Activated CD4-positive, alpha-beta memory T cell treated with anti-CD3 and anti-CD28 coated beads for 36 hours (primary cell): ENCODE data around the gene NAGPA. TPM values are rescaled to one million over a fixed set of nuclear protein-coding genes. Genes with fewer than 3 reads are reported as not detected.
"Not testable (repeated sequence)": the region's sequence is repeated elsewhere in the genome, so short reads cannot be mapped to it uniquely, and the experiment has no call there.

Source experiments
- CTCF ChIA-PET: fragments of 350-600 bp; sonication (Branson Sonifier 250); formaldehyde crosslinking; loops from one replicate; lab custom pipeline; 2021; ENCODE audit warnings: antibody characterized with exemption, inconsistent platforms; lab: Charles Lee
- POLR2A ChIA-PET: fragments of 350-600 bp; sonication (Branson Sonifier 250); formaldehyde crosslinking; loops from one replicate; lab custom pipeline; 2021; ENCODE audit warnings: antibody characterized with exemption; lab: Charles Lee
- DNase-seq: peaks from one replicate; pipeline ENCODE4 v3.0.0-alpha.2; 2020
- H3K27ac Mint-ChIP-seq: one replicate; pipeline ENCODE4 v1.8.0; 2021; ENCODE audit warnings: mixed read lengths
- H3K27me3 Mint-ChIP-seq: one replicate; pipeline ENCODE4 v1.8.0; 2021; ENCODE audit warnings: mixed read lengths
- H3K36me3 Mint-ChIP-seq: one replicate; pipeline ENCODE4 v1.8.0; 2021; ENCODE audit warnings: mixed read lengths
- H3K4me1 Mint-ChIP-seq: one replicate; pipeline ENCODE4 v1.8.0; 2021; ENCODE audit warnings: low read depth, mixed read lengths
- H3K4me3 Mint-ChIP-seq: one replicate; pipeline ENCODE4 v1.8.0; 2021; ENCODE audit warnings: mild to moderate bottlenecking, mixed read lengths
- H3K9me3 Mint-ChIP-seq: one replicate; pipeline ENCODE4 v1.8.0; 2021; ENCODE audit warnings: mixed read lengths
- intact Hi-C: fragments of 100-400 bp; cut with micrococcal nuclease; formaldehyde crosslinking; loops from one replicate; pipeline ENCODE4 v1.15.1; 2023
- total RNA-seq, 2 experiments: library from RNA; stranded (reverse); gene quantifications; one replicate each; pipeline ENCODE4 v1.2.3, GENCODE V29; 2021

Gene NAGPA
- total RNA-seq, 2 experiments from 2014 or later, result 7.6 to 7.8 TPM

DNA sequence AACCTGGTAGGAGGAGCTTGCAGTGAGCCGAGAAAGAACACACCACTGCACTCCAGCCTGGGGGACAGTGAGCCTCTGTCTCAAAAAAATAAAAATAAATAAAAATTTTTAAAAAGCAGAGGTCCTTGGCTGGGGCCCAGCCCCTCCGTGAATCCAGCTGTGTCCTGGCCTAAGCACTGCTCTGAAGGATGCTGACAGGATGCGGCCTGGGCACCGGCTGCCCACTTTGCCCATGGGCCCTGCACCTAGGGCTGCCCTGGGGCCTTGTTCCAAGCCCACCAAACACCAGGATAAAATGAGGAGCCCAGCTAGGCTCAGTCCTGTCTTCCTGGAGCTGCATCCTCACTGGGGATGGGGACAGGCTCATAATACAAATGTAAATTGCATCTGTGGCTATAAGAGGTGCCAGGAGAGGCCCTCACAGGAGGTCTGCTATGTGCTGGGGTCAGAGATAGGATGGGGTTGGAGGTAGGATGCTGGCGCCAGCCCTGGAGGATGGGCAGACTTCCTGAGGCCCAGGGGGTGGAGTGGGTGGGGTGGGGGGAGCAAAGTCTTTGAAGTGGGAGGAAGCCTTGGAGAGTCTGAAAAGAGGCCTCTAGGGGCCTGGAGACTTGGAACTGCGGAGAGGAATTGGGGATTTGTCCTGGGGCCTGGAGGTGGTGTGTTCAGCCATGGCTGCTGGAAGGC lies 25.8 kb upstream of the NAGPA start:
- intact Hi-C loops, result loop anchor here (5.0 kb wide), 1 partner anchor 33 kb away; no protein-coding TSS in a partner anchor
- POLR2A ChIA-PET, result no interaction called here

DNA sequence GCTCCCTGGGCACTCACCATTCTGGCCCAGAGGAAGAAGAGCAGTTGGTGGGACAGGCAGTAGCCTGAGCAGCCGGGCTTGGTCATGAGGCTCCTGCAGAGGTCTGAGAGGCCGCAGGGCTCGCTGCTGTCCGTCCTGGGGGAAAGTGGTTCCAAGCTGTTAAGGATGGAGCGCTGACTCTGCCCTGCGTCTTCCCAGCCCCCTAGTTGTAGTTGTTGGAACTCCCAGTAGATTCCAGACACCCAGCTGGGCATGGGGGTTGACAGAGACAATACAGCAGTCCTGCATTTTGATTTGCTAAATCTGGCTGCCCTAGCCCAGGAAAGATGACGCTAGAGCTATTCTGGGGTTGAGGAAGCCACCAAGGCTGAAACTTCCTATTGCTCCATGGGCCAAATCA lies 24.7 kb upstream of the NAGPA start:
- Mint-ChIP-seq H3K36me3 (no peaks in the 10 kb centered on the region), H3K27me3 (no peaks in the 10 kb centered on the region), H3K4me1 (no peaks in the 10 kb centered on the region), H3K4me3 (no peak overlapping the region), H3K27ac (no peak overlapping the region), H3K9me3 (no peaks in the 10 kb centered on the region)
- CTCF ChIA-PET, result interaction anchor here (1.2 kb wide), 1 partner anchor 557 kb away, joined by 3 read pairs; no protein-coding TSS in a partner anchor
- POLR2A ChIA-PET, result no interaction called here
- intact Hi-C loops, result loop anchor here (5.0 kb wide), 1 partner anchor 34 kb away; no protein-coding TSS in a partner anchor
- DNase-seq, result no peak

More for the DNA sequence above, 25.8 kb upstream of the NAGPA start:
- CTCF ChIA-PET, result no interaction called here
- Mint-ChIP-seq H3K27ac (no peak overlapping the region), H3K4me3 (no peak overlapping the region), H3K27me3 (no peaks in the 10 kb centered on the region), H3K9me3 (no peaks in the 10 kb centered on the region), H3K36me3 (no peaks in the 10 kb centered on the region), H3K4me1 (no peaks in the 10 kb centered on the region)
- DNase-seq, result no peak

DNA sequence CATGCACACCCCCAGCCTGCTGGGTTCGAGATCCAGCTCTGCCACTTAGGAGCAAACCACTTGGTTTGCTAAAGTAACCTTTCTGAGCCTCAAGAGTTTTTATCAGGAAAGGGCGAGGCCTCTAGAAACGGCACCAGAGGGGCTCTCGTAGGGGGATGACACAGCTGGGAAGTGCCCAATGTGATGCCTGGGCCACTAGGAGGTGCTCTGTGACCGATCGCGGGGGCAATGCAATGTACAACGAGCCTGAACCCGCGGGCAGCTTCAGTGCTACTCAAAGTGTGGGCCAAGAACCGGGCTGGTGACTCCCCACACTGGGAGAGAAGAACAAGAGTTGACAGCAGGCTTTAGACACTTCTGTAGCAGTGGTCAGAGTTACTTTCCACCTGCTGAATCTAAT lies 22.6 kb upstream of the NAGPA start:
- POLR2A ChIA-PET, result no interaction called here
- H3K9me3 Mint-ChIP-seq, result no peaks in the 10 kb centered on the region
- intact Hi-C loops, result loop anchor here (5.0 kb wide), 1 partner anchor 36 kb away; no protein-coding TSS in a partner anchor
- no peaks in the 10 kb centered on the region for H3K36me3 Mint-ChIP-seq
- H3K4me3 Mint-ChIP-seq, result no peak overlapping the region
- DNase-seq, result peak; percentile 59
- H3K27ac Mint-ChIP-seq, result no peak overlapping the region
- CTCF ChIA-PET, result interaction anchor here (0.7 to 2.0 kb wide), 5 partner anchors 16 to 36 kb away, joined by 3 to 12 read pairs (median 4); partner anchors contain the start of gene ALG1
- H3K27me3 Mint-ChIP-seq, result no peaks in the 10 kb centered on the region
- H3K4me1 Mint-ChIP-seq, result no peaks in the 10 kb centered on the region

DNA sequence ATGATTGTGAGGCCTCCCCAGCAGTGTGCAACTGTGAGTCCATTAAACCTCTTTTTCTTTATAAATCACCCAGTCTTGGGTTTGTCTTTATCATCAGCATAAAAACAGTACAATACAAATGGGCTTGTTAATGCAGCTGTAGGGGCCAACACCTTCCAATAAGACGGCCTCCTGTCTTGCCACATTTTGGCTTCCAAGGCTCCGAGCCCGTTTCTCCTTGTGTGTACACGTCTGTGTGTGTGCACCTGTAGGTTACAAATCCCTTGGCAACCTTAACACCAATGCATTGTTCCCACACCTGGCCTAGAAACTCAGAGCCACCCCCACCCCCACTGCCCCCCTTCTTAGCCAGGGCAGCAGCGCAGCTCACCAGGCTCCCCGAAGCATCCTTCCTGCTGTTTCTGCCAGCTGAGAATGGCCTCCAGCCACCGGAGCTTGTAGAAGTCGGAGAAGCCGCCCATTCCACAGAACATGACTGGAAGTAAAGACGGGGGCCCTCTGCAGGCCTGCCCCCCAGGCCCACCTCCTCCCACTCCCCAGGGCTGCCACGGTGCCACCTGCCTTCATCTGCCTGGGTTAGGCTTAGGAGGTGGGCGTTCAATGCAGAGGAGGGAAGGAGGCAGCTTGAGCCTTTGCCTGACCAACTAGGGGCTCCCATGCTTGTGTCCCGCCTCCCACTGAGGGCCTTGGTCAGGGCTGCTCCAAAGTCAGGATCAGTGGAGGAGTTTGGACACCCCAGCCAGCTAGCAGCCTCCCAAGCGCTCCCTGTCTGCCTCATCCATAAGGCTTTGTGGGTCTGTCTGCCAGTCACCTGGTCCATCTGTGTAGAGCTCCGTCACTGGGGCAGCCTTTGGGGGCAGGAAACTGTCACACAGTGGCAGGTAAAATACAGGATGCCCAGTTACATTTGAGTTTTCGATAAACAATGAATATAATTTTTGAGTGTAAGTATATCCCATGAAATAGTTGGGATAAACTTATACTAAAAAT lies 21.4 kb upstream of the NAGPA start:
- H3K27me3 Mint-ChIP-seq, result no peaks in the 10 kb centered on the region
- ChIA-PET CTCF (interaction anchor here (1.3 to 2.0 kb wide), 3 partner anchors 16 to 31 kb away, joined by 3 to 12 read pairs (median 4); no protein-coding TSS in a partner anchor), POLR2A (no interaction called here)
- peaks cover 5% of the 10 kb centered on the region for H3K9me3 Mint-ChIP-seq
- H3K27ac Mint-ChIP-seq, result no peak overlapping the region
- no peak overlapping the region for H3K4me3 Mint-ChIP-seq
- intact Hi-C loops, result loop anchor here (5.0 kb wide), 1 partner anchor 37 kb away; no protein-coding TSS in a partner anchor
- H3K36me3 Mint-ChIP-seq, result no peaks in the 10 kb centered on the region
- H3K4me1 Mint-ChIP-seq, result no peaks in the 10 kb centered on the region
- DNase-seq, result no peak

DNA sequence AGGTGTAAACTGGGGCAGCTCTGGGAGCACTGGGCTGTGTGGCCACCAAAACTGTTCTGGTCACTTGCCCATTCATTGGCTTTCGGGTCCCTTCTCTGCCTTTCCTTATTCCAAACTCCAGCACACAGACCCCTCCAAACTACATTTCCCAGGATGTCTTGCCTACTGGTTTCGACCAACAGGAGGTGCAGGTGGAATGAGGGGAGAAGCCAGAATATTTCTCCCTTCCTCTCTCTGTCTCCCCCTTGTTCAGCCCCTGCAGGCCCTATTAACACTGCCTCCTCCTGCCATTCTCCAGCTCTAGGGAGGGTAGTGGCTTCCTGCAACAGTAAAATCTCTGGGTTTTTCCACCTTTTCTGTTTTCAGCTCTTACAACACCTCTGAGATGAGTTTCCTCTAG lies 13.2 kb upstream of the NAGPA start:
- H3K9me3 Mint-ChIP-seq, result peaks cover 5% of the 10 kb centered on the region
- intact Hi-C loops, result no loop called here
- ChIA-PET POLR2A (no interaction called here), CTCF (no interaction called here)
- no peaks in the 10 kb centered on the region for H3K27me3 Mint-ChIP-seq
- no peak overlapping the region for H3K27ac Mint-ChIP-seq
- H3K4me1 Mint-ChIP-seq, result no peaks in the 10 kb centered on the region
- H3K36me3 Mint-ChIP-seq, result no peaks in the 10 kb centered on the region
- no peak overlapping the region for H3K4me3 Mint-ChIP-seq
- no peak for DNase-seq

DNA sequence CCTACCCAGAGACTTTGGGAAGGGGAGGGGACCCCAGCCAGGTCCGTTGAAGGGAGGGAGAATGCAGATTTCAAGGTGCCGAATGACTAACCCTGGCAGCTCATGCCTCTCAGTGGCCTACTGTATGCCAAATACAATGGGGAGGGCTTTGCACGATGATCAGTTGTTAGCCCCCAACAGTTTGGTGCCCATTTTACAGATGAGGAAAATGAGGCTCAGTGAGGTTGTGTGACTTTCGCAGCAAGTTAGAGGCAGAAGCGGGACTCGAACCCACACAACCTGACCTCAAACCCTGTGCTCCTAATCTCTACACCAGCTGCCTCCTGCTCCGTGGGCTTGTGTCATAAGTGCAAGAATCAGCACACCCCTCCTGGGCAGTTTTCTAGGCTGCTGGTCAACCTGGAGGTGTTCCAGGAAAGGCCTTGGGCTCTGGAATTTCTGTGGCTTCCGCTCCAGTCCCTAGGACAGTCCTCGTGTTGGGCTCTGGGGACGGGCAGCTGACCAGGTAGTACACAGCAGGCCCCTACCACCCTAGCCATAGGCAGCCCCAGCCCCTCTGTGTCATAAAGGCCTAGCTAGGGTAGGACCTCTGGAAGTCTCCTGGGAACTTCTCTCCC lies 11.9 kb upstream of the NAGPA start:
- no peaks in the 10 kb centered on the region for H3K36me3 Mint-ChIP-seq
- ChIA-PET CTCF (no interaction called here), POLR2A (interaction anchor here (1.1 kb wide), 1 partner anchor 11 kb away, joined by 3 read pairs; no protein-coding TSS in a partner anchor)
- H3K4me3 Mint-ChIP-seq, result no peak overlapping the region
- H3K4me1 Mint-ChIP-seq, result peaks cover 3% of the 10 kb centered on the region
- no peaks in the 10 kb centered on the region for H3K27me3 Mint-ChIP-seq
- intact Hi-C loops, result no loop called here
- no peak for DNase-seq
- H3K9me3 Mint-ChIP-seq, result peaks cover 2% of the 10 kb centered on the region
- no peak overlapping the region for H3K27ac Mint-ChIP-seq

DNA sequence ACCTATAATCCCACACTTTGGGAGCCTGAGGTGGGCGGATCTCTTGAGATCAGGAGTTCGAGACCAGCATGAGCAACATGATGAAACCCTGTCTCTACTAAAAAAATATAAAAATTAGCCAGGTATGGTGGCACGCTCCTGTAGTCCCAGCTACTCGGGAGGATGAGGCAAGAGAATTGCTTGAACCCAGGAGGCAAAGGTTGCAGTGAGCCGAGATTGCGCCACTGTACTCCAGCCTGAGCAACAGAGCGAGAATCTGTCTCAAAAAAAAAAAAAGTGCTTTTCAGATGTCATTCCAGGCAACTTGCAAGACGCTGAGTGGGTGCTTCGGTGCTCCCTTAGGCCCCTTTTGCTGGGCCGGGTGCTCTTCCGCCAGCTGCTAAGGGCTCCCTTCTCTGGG lies 10.8 kb upstream of the NAGPA start:
- H3K27ac Mint-ChIP-seq, CTCF ChIA-PET, H3K9me3 Mint-ChIP-seq, intact Hi-C loops, POLR2A ChIA-PET, H3K36me3 Mint-ChIP-seq, DNase-seq, H3K4me1 Mint-ChIP-seq, H3K4me3 Mint-ChIP-seq, H3K27me3 Mint-ChIP-seq: not testable (repeated sequence)

DNA sequence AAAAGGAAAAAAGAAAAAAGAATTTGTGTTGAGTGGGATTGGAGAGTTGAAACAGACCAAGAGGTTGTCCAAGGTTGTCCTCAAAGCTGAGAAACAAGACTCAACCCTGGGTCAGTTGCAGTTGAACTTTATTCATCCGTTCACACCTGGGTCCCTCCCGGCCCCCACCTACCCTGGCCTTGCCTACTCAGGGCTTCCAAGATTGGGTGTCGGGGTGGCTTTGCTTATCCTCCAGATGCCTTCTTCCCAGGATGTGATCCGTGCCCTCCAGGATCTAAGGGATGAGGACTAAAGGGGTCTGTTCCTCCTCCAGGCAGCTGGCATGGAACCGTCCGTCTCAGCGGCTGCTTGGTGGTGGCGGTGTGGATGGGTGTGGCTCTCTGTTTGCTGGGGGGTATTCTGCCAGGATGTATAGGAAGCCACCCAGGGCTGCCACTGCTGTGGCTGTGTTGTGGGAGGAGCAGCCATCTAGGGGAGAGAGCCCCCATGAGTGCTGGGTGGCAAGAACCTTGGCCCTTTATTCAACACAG lies 10.3 kb upstream of the NAGPA start:
- H3K9me3 Mint-ChIP-seq, result no peaks in the 10 kb centered on the region
- H3K36me3 Mint-ChIP-seq, result no peaks in the 10 kb centered on the region
- intact Hi-C loops, result no loop called here
- ChIA-PET POLR2A (no interaction called here), CTCF (no interaction called here)
- no peak for DNase-seq
- H3K4me3 Mint-ChIP-seq, result no peak overlapping the region
- peaks cover 3% of the 10 kb centered on the region for H3K4me1 Mint-ChIP-seq
- no peaks in the 10 kb centered on the region for H3K27me3 Mint-ChIP-seq
- no peak overlapping the region for H3K27ac Mint-ChIP-seq

DNA sequence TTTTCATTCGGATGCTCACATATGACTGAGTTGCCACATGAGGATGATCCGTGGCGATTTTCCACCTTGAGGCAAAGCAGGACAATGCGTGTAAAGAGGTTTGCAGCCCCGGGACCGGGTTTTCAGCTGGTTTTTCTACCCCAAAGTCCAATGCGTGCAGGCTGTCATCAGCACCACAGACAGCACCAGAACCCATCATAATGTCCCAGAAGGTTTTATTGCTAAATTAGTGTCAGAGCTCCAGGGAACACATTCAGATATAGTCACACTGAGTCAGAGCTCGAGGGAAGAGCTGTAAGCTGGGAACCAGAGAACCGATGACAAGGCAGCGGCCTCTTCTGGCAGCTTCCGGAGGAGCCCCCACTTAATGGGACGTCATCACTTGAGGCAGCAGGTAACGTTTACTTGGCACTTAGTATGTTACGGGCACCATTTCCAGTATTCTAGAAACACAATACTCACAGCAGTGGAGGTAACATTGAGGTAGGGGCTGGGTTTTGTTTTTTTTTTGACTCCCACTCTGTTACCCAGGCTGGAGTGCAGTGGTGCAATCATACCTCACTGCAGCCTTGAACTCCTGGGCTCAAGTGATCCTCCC lies 8.9 kb upstream of the NAGPA start:
- H3K27ac Mint-ChIP-seq, result no peak overlapping the region
- POLR2A ChIA-PET, result no interaction called here
- no peaks in the 10 kb centered on the region for H3K36me3 Mint-ChIP-seq
- H3K27me3 Mint-ChIP-seq, result no peaks in the 10 kb centered on the region
- DNase-seq, result no peak
- intact Hi-C loops, result no loop called here
- no peak overlapping the region for H3K4me3 Mint-ChIP-seq
- peaks cover 3% of the 10 kb centered on the region for H3K4me1 Mint-ChIP-seq
- no peaks in the 10 kb centered on the region for H3K9me3 Mint-ChIP-seq
- CTCF ChIA-PET, result no interaction called here

DNA sequence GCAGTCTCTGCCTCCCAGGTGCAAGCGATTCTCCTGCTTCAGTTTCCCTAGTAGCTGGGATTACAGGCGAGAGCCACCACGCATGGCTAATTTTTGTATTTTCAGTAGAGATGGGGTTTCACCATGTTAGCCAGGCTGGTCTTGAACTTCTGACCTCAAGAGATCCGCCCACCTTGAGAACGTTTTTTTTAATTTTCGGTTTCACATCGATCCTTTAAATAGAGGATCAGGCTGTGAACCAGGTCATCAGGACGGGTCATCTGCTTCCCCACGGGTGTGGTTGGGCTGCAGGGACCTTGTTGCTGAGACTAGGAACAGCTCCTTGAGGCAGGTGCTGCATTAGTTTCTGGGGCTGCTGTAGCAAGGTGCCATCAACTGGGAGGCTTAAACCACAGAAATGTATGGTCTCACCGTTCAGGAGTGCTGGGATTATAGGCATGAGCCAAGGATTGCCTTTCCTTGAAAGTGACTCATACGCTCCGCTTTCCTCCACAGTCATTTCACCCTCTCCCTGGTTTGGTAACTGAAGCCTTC lies 7.9 kb upstream of the NAGPA start:
- H3K36me3 Mint-ChIP-seq, result no peaks in the 10 kb centered on the region
- intact Hi-C loops, result no loop called here
- H3K27ac Mint-ChIP-seq, result no peak overlapping the region
- no peaks in the 10 kb centered on the region for H3K27me3 Mint-ChIP-seq
- no peaks in the 10 kb centered on the region for H3K9me3 Mint-ChIP-seq
- H3K4me1 Mint-ChIP-seq, result peaks cover 3% of the 10 kb centered on the region
- ChIA-PET POLR2A (no interaction called here), CTCF (no interaction called here)
- H3K4me3 Mint-ChIP-seq, result no peak overlapping the region
- DNase-seq, result no peak

DNA sequence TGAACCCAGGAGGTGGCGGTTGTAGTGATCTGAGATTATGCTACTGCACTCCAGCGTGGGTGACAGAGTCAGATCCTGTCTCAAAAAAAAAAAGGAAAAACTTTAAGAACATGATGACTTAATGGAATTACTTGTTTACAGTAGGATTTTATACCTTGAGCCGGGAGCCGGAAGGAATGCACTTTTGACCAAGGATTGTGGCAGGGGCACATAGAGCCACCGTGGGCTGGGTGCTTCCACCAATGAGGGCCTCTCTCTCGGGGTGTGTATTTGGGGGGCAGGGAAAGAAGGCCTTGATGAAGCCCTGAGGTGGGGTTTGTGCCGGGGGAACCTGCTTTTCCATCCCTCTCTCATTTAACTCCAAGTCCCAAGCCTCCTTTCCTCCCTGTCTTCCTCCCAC lies 6.7 kb upstream of the NAGPA start:
- intact Hi-C loops, result no loop called here
- Mint-ChIP-seq H3K27me3 (no peaks in the 10 kb centered on the region), H3K4me1 (peaks cover 3% of the 10 kb centered on the region), H3K27ac (no peak overlapping the region), H3K36me3 (no peaks in the 10 kb centered on the region), H3K4me3 (no peak overlapping the region), H3K9me3 (no peaks in the 10 kb centered on the region)
- ChIA-PET POLR2A (no interaction called here), CTCF (no interaction called here)
- DNase-seq, result no peak
